Colon (tissue), 2 donors: Measurements from ENCODE around the gene LDLRAD2.

Source experiments
- FAIRE-seq: peaks from 2 replicates; lab custom pipeline; 2012; peaks lifted over from hg19 to GRCh38; lab: Jason Lieb, UNC
- donor health status: control.
- donor health status: control.

The LDLRAD2 gene

GRCh38 chr1:21863981-21864380 is 51.9 kb downstream of the LDLRAD2 start:
- no peak for FAIRE-seq

- FAIRE-seq = no peak
Observed at GRCh38 chr1:21864730-21865129, 52.7 kb downstream of the LDLRAD2 start.

GRCh38 chr1:21865609-21865942 is 53.5 kb downstream of the LDLRAD2 start:
- FAIRE-seq = no peak

- no peak for FAIRE-seq
Observed at GRCh38 chr1:21865943-21866706, 54.1 kb downstream of the LDLRAD2 start.

GRCh38 chr1:21866707-21867043 is 54.6 kb downstream of the LDLRAD2 start:
- no peak for FAIRE-seq

GRCh38 chr1:21867451-21867996 is 55.5 kb downstream of the LDLRAD2 start:
- FAIRE-seq = no peak

GRCh38 chr1:21868482-21868881 is 56.4 kb downstream of the LDLRAD2 start:
- no peak for FAIRE-seq

- no peak for FAIRE-seq
Observed at GRCh38 chr1:21868941-21869454, 56.9 kb downstream of the LDLRAD2 start.

- FAIRE-seq = no peak
Observed at GRCh38 chr1:21869620-21870121, 57.6 kb downstream of the LDLRAD2 start.

GRCh38 chr1:21870611-21871010 is 58.5 kb downstream of the LDLRAD2 start:
- no peak for FAIRE-seq

- FAIRE-seq = no peak
Observed at GRCh38 chr1:21871943-21872342, 59.9 kb downstream of the LDLRAD2 start.

- FAIRE-seq = no peak
Observed at GRCh38 chr1:21872445-21873079, 60.5 kb downstream of the LDLRAD2 start.

- FAIRE-seq = no peak
Observed at GRCh38 chr1:21873174-21873573, 61.1 kb downstream of the LDLRAD2 start.

- FAIRE-seq = no peak
Observed at GRCh38 chr1:21873761-21874160, 61.7 kb downstream of the LDLRAD2 start.

GRCh38 chr1:21874328-21874727 is 62.3 kb downstream of the LDLRAD2 start:
- no peak for FAIRE-seq
